HK-2 (cell line): ENCODE data around the gene CDK4.

Experiments used
- DNase-seq: peaks from one replicate; pipeline ENCODE4 v3.0.0-alpha.2; 2018; ENCODE audit not compliant: unreplicated experiment

Gene CDK4

DNA sequence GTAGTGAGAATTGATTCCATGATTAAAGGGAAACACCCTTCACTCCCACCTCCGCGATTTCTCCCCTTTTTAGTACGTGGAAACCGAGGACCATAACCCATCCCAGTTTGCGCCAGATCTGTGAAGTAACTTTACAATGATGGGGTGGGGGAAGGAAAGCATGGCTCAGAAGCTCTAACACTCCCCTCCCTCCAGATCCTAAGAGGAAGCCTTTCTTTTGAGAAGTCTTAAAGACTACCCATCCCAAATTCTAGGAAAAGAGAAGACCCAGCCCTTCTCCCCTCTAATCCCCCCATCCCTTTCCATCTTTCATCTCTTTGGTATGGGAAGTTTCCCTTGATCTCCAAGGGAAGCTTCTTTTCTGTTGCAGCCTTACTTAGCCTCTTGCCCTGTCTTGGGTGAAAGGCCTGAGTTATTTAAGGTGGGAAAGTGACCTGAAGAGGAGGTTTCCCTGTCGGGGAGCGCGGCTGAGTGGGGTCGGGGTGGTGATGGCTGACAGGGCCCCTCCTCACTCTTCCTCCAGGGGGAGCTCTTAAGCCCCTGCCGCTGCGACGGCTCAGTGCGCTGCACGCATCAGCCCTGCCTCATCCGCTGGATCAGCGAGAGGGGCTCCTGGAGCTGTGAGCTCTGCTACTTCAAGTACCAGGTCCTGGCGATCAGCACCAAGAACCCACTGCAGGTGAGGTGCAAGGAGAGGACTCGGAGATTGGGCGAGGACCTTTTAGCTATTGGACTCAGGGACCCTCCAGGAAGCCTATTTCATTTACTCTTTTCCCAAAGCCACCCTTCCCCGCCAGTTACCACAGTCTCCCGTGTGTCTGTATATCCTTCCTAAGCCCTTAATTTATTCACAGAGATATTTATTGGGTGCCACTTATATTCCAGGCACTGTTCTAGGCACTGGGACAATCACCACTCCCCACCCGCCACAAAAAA lies 4.6 kb upstream of the CDK4 start:
- no peak for DNase-seq

DNA sequence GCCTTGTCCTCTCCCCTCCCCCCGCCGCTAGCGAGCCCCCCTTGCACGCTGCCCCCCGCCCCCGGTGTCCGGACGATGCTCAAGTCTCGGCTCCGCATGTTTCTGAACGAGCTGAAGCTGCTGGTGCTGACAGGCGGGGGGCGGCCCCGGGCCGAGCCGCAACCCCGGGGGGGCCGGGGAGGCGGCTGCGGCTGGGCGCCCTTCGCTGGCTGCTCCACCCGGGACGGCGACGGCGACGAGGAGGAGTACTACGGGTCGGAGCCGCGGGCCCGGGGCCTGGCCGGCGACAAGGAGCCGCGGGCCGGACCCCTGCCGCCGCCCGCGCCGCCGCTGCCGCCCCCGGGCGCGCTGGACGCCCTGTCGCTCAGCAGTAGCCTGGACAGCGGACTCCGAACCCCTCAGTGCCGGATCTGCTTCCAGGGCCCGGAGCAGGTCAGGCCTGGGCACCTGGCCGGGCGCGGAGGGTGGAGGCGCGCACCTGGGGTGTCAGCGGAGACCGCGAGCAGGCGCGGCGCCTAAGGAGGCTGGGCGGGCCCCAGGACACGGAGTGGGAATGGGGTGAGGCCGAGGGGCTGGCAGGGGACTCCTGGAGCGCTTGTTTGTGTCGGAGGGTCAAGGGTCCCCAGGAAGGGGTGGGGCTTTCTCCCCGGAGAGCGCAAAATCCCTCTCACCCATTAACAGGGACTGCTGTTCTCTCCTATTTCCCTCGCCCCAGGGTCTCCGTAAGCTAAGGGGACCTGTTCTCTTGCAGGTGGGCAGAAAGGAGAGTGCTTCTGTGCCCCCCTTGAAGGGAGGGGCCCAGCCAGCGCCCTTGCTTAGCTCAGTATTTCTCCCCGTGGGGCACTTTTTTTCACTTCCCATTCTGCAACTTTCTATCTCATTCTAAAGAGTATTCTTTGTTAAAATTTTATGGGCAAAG lies 3.6 kb upstream of the CDK4 start:
- DNase-seq = no peak

DNA sequence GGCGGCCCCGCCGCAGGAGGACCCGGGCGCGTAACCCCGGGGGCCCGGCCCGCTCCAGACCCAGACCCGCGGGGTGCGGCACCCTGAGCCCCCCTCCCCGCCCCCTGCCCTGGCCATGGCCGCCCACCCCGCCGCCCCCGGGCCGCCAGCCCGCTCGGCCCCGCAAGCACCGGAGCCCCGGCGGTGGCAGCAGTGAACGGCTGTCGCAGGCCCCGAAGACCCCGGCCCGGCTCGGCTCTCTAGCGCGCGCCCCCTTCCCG lies 3.0 kb upstream of the CDK4 start:
- DNase-seq = no peak

DNA sequence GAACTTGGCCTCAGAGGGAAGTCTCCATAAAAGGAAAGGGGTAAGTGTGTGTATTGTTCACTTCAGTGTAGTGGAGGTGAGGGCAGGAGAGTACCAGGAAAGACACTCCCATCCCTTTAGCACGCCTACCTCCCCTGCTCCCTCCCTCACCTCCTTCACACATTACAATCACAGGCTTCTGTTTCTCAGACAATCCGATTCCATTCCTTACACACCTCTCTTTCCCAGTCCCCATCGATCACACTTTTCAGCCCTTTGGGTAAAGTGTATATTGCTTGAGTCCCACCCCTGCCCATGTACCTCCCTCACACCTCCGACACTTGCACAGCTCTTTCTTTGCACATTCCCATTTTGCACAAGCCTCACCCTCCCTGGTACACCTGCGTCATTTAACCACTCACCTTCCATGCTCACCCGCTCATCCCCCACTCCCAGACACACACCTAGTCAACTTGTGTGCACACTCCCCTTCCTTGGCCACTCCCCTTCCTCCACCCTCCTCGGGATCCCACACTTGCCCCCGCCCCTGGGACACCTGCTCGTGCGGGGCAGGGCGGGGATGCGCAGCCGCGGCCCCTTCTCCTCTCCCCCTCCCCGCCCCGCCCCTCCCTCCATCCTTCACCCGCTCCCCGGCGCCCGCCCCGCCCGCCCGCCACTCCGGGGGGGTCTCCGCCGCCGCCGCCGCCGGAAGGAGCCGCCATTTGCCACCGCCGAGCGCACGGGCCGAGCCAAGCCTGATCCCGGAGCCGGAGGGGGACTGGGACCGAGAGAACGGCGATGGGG lies 2.5 kb upstream of the CDK4 start, which contains the start of gene MARCHF9:
TSS of gene MARCHF9 (plus strand) at position 693 of the 783 bp plus-strand sequence. CDS start 426 bp downstream, outside the sequence.
- DNase-seq = no peak

DNA sequence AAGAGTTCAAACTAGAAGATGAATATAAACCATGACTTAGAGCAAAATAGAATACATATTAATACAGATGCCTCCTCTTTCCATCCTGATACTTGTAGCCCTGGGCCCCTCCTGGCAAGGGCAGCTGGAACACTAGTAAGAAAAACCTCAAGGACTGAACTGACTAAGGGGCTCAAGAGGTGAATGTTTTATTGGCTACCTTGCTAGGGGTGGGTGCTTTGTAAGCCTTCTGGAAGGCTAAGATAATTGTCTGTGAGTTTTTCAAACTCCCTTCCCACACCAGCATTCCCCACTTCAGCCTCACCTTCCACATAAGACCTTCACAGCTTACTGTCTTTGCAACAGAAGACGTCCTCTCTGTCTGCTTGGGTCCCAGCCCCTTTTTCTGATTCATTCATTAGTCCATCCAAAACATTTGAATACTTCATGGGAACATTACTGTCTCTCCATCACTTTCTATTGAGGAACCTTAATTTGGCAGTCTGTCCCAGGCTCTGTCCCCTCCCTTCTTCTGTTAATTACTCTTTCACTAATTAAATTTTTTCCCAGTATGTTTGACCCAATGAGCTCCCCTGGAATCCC lies 1.7 kb upstream of the CDK4 start:
- no peak for DNase-seq

DNA sequence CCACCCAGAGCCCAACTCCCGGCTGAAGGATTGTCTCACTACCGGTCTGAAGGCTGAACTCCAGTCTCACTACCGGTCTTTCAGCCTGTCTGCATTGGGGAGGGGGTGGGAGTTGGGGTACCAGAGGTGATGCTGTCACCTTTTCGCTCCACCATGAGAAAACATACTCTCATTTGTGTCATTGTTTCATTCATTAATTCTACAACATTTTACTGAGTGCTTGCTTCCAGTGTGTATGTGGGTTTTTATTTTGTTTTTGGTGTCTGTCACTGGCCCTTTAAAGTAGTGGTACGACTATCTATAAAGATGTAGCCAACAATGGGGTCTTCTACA lies 524 bp upstream of the CDK4 start:
- DNase-seq = no peak

DNA sequence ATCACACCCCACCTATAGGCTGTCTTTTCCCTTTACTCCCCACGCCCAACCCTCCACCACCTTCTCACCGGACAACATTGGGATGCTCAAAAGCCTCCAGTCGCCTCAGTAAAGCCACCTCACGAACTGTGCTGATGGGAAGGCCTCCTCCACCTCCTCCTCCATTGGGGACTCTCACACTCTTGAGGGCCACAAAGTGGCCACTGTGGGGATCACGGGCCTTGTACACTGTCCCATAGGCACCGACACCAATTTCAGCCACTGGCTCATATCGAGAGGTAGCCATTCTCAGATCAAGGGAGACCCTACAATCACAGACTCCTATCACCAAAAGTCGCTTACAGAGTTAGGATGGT lies 700 bp downstream of the CDK4 start:
- no peak for DNase-seq

DNA sequence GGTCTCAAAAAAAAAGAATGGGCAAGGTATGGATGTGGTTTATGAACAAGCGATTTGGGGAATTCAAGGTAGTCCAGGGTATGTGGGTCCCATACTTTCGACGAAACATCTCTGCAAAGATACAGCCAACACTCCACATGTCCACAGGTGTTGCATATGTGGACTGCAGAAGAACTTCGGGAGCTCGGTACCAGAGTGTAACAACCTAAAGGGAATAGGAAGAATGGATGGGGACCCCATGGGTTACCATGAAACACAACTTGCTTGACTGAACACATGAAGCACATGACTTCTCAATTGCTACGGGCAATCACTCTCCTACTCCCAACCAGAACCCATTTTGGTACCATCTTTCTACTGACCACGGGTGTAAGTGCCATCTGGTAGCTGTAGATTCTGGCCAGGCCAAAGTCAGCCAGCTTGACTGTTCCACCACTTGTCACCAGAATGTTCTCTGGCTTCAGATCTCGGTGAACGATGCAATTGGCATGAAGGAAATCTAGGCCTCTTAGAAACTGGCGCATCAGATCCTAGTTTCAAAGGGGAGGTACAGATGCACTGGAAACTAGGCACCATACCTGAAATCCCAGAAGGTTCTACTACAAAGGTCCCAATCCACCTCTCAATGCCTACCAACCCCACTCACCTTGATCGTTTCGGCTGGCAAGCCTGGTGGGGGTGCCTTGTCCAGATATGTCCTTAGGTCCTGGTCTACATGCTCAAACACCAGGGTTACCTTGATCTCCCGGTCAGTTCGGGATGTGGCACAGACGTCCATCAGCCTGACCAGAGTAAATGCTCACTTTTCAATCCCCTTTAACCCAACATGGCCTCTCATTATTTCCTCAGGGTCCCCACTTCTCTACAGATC lies 1.3 kb downstream of the CDK4 start:
- no peak for DNase-seq

DNA sequence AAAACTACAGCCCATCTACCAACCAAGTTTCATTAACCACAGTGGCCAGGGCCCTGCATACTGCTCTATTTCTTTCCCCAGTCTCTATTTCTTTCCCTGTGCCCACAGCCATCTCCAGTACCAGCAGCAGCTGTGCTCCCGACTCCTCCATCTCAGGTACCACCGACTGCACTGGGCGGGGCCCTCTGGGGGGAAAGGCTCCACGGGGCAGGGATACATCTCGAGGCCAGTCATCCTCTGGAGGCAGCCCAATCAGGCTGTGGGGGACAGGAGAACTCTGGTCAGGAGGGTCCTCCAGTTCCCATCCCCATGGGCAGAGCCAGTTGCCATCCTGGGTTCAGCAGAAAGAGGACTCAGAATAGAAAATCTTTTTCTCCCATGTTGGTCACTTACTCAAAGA lies 3.0 kb downstream of the CDK4 start:
- DNase-seq = no peak

DNA sequence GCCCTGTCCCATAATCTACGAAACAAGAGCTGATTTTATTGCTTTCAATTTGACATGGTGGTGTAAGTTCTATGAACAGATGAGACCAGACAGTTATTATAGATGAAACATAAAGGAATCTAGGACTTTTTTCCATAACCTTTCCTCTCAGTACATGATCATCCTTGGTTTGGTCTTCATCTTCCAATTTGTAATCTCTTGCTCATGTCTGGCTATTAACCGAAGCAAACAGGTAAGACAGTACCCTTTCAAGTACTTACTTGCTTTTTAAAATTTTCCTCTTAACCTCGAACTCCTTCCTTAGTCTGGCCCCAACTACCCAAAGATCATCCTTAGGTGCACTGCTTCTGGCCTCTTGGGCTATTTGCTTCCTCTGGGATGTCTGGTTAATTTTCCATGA lies 6.1 kb downstream of the CDK4 start:
- no peak for DNase-seq

DNA sequence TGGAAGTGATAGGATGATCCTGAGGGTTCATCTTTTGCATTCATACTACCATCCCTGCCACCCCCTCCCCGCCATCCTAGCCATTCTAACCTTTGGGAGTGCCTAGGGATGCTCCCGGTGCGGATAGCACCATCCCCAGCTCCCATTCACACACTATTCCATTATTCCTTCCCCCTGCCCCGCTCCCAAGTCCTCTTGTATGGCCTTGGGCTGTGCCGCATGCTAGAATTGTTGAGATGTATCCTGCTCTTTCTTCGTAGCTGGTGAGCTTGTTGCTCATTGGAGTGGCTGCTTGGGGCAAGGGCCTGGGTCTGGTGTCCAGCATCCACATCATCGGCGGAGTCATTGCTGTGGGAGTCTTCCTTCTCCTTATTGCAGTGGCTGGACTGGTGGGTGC lies 6.6 kb downstream of the CDK4 start:
- no peak for DNase-seq

DNA sequence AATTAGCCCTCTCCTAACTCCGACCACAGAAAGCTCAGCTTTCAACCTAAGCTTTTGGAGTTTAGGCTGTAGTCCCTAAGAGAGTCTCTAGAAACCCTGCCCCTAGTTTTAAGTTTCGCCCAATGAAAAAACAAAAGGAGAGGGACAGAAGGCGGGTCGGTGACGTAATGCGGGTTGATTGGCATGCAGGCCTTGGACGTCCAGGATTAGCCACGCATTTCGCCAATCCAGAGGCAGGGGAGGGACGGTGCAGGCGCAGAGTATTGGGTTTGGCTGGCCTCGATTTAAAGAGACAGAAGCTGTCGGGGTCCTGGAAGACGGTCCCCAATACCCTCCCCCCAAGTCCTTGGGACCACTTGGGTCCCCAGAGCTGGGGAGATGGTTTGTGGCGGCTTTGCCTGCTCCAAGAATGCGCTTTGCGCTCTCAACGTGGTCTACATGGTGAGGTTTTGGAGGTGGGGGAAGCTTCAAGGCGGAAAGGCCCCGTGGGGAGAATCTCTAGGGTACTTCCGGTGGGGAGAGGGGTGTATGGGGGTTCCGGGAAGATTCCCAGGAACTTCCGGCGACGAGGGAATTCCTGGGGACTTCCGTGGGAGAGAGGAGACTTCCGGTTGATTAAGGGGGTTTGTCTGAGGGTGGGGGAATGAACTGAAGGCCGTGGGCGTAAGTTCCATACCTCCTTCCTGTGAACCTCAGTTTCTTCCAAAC lies 7.2 kb downstream of the CDK4 start, which contains the start of gene TSPAN31:
TSS of gene TSPAN31 (plus strand) at position 263 of the 708 bp plus-strand sequence. CDS start at position 379, 116 bp downstream.
- peak; percentile 95 for DNase-seq

DNA sequence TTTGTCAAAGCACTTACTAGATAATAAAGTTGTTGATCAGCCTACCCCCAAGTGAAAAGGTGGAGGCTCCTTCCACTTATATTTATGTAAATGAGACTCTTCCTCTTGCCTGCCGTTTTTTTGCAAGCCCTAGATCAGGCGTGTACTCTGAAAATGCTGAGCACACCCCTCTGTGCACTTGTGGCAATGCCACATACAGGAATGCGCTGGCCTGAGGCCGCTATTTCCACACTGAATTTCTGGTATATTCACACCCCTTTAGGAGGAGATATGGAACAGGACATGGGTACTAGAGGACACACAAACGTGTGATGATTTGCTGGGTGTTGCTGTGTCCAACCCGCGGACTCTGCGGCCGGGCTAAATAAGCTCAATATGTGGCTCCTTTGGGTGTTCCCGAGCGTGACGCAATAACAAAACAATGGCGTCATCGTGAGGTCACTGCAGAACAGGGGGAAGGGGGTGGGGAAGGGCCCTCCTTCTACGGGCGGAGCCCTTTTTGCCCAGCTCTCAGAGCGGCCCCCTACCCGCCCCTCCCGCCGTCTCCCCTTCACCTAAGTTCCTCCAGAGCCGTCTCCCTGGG lies 7.8 kb downstream of the CDK4 start:
- peak; percentile 68 for DNase-seq

DNA sequence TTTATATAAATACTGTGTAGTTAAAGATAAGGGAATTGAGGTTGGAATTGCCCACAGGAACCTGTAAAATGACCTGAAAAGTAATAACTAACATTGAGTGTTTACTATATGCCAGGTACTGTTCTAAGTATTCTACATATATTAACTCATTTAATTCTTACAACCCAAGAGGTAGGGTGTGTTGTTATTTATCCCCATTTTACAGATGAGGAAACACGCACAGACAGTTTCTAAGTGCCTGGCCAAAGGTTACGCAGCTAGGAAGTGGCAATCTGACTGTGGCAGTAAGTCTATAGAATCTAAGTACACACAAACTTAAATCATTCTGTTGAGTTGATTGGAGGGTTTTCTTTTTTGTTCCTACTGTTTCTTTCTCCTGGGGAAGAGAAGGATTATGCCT lies 8.3 kb downstream of the CDK4 start:
- no peak for DNase-seq

DNA sequence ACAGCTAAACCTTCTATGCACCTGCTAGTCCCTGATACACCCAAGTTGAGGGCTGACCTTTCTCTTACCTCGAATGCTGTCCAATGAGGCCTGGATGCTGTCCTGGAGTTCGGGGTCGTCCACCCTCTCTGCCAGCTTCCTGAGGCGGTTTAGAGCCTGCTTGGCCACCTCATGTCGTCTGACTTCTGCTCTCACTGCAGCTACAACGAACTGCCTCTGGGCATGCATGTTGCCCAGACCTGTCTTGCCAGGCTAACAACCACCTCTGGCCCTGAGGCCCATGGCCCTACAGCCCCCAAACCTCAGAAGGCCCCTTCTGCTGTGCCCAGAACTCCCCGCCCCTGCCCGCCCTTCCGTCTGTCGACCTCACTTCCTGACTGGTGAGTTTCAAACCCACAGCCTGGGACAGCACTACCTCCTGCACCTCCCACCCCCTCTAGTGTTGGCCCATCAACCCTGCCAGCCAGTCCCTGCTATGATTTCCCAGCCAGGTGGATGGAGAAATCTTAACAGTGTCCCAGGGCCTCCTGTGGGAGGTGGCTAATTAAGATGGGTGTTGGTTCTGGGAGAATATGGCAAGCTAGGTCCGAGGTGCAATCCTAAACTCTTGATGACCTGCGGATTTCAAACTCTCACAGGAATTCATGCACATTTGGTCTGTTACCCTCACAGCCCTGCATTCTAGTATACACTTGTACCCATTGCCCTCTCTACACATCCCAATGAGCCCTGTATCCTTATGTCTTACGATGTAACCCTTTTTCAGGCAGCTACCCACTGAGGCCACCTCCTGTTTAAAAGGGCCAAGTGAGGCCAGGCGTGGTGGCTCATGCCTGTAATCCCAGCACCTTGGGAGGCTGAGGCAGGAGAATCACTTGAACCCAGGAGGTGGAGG lies 10.0 kb downstream of the CDK4 start:
- DNase-seq = no peak

DNA sequence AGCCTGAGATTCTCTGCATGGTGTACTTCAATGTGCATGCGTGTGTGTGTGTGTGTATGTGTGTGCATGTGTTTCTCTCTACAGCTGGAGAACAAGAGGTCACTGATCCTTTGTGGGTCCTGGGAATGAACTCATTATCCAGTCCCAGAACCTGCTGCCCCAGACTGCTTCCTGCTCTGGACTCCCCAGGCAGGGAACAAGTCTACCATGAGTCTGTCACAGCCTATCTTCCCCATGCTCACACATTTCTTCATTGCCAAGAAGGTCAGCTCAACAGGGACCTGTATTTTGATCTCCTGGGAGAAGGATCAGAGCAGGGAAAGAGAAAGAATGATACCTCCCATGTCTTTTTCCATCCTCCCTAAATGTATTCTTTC lies 10.7 kb downstream of the CDK4 start:
- no peak for DNase-seq

DNA sequence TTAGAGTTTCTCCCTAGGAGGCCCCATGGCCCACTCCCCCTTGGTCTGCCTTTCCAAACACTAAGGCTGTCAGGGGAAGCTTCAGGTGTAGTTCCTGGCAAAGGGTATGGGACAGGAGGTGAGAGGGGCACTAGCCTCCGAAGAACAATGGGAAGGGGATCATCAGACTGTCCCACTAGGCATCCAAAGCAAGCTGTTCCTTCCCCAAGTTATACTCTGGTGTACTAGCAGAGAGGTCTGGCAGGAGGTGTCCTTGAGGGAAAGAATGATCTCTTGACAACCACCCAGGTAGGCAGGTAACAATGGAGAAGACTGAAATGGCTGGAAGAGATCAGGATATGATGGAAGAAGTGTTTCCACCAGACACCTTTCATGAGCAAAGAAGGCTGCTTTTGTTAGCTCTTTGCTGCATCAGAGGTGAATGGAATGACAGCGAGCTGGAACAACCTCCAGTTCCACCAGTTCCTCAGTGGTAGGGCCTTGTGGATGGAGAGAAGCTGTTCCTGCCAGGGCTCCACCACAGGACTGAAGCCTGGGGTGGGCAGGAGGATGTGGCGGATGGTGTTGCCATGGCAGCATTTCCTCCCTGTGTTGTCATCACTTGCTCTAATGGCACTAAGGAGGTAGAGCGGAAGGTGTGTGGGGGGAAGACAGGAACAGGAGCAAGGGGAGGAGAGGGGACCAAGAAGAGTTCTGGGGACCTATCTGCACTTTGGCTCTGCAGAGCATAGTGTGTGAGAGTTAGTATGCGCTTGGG lies 11.3 kb downstream of the CDK4 start:
- no peak for DNase-seq

DNA sequence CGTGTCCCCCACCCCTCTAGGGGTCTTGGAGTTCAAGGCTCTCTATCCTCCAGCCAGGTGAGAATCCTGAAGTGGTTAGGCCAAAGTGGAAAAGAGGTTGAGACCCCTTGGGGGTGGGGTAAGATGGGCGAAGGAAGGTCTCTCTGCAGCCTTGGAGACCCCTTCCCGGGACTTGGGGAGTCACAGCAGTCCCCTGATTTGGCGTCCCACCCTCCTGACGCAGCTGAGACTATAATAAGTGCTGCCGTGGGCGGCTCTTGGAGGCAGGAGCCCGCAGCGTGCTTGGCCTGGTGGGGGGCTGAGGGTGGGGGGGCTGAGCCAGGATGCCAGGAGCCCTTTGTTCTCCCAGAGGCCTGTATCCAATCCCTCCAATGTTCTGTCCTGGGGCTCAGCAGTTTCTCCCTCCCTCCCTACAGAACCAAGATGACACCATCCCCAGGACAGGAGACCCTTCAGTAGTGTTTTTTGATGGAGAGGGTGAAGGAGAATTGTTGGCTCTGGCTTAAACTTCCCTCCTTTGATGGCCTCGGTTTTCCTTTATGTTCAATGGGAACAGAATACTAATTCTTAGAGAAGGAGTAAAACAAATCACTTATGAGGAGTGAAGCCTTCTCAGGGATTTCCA lies 12.1 kb downstream of the CDK4 start:
- no peak for DNase-seq
